CD14-positive monocyte (primary cell): Measurements from ENCODE around the gene COL26A1. TPM values are rescaled to one million over a fixed set of nuclear protein-coding genes. Genes with fewer than 3 reads are reported as not detected.

Source experiments
- DNase-seq, 3 donors: peaks; one replicate each; pipeline ENCODE4 v3.0.0-alpha.2; 2011 to 2022
- H2AFZ ChIP-seq: 2 replicates; pipeline ENCODE4 v1.6.0; 2012; ENCODE audit warnings: mild to moderate bottlenecking, low read depth, low read length, inconsistent platforms; ENCODE audit not compliant: insufficient read depth, poor library complexity, severe bottlenecking
- H3K27ac ChIP-seq, 2 donors: 1 replicate in 1 of 2; 2 replicates in 1 of 2; pipeline ENCODE4 v1.5.1; 2012 to 2013; ENCODE audit warnings: low read length in 2 of 2, control low read depth in 1 of 2, inconsistent platforms in 1 of 2, low read depth in 1 of 2, mild to moderate bottlenecking in 1 of 2
- H3K27me3 ChIP-seq, 2 donors: one replicate each; pipeline versions ENCODE4 v1.6.0 to v1.6.1; 2011 to 2013; ENCODE audit warnings: low read length in 2 of 2; ENCODE audit not compliant: control insufficient read depth in 2 of 2, insufficient read depth in 2 of 2
- H3K36me3 ChIP-seq, 2 donors: replicated peaks in 1 of 2; 1 replicate in 1 of 2; 2 replicates in 1 of 2; pipeline versions ENCODE4 v1.5.1 to v1.6.1; 2012 to 2013; ENCODE audit warnings: low read length in 2 of 2, control low read depth in 1 of 2, inconsistent platforms in 1 of 2, mild to moderate bottlenecking in 1 of 2; ENCODE audit not compliant: insufficient read depth in 2 of 2, control insufficient read depth in 1 of 2
- H3K4me1 ChIP-seq, 2 donors: 1 replicate in 1 of 2; 2 replicates in 1 of 2; pipeline versions ENCODE4 v1.5.1 to v1.6.1; 2012 to 2013; ENCODE audit warnings: low read length in 2 of 2, control low read depth in 1 of 2, inconsistent platforms in 1 of 2, mild to moderate bottlenecking in 1 of 2, moderate library complexity in 1 of 2; ENCODE audit not compliant: insufficient read depth in 2 of 2, control insufficient read depth in 1 of 2
- H3K4me2 ChIP-seq: replicated peaks from 2 replicates; pipeline ENCODE3; 2012; ENCODE audit warnings: low read length, moderate library complexity, mild to moderate bottlenecking; ENCODE audit not compliant: poor library complexity, severe bottlenecking; ENCODE audit errors: extremely low read depth
- H3K4me3 ChIP-seq, 3 experiments: fragments of 200-600 bp in 1 of 3; sonication (generic) in 1 of 3; replicated peaks in 1 of 3; 1 replicate in 2 of 3; 2 replicates in 1 of 3; pipeline ENCODE4 v1.5.1; 2011 to 2013; ENCODE audit warnings: low read length in 3 of 3, mild to moderate bottlenecking in 3 of 3, control low read depth in 2 of 3, low read depth in 2 of 3, inconsistent platforms in 1 of 3, moderate library complexity in 1 of 3
- H3K79me2 ChIP-seq: 2 replicates; pipeline ENCODE4 v1.6.0; 2012; ENCODE audit warnings: mild to moderate bottlenecking, control low read depth, inconsistent platforms, low read length, moderate library complexity; ENCODE audit not compliant: insufficient read depth
- H3K9ac ChIP-seq: 2 replicates; pipeline ENCODE4 v1.6.0; 2017; ENCODE audit warnings: low read length, mild to moderate bottlenecking; ENCODE audit not compliant: insufficient read depth, poor library complexity, severe bottlenecking
- H3K9me3 ChIP-seq, 2 donors: replicated peaks in 1 of 2; 1 replicate in 1 of 2; 2 replicates in 1 of 2; pipeline versions ENCODE4 v1.5.1 to v1.6.1; 2012 to 2013; ENCODE audit warnings: low read length in 2 of 2, control low read depth in 1 of 2; ENCODE audit not compliant: control insufficient read depth in 1 of 2, insufficient read depth in 1 of 2
- H4K20me1 ChIP-seq: 2 replicates; pipeline ENCODE4 v1.6.0; 2012; ENCODE audit warnings: mild to moderate bottlenecking, low read length, control low read depth, moderate library complexity; ENCODE audit not compliant: insufficient read depth
- H3K27ac Mint-ChIP-seq, 7 donors: one replicate each; pipeline ENCODE4 v1.8.0; 2020; ENCODE audit warnings: mild to moderate bottlenecking in 7 of 7, mixed read lengths in 7 of 7, moderate library complexity in 6 of 7, inconsistent platforms in 2 of 7
- H3K27me3 Mint-ChIP-seq, 3 donors: one replicate each; pipeline ENCODE4 v1.8.0; 2021 to 2022; ENCODE audit warnings: low read depth in 3 of 3, mild to moderate bottlenecking in 3 of 3, mixed read lengths in 3 of 3, moderate library complexity in 3 of 3, inconsistent platforms in 1 of 3
- H3K36me3 Mint-ChIP-seq, 2 donors: one replicate each; pipeline ENCODE4 v1.8.0; 2020; ENCODE audit warnings: mixed read lengths in 2 of 2, inconsistent platforms in 1 of 2, mild to moderate bottlenecking in 1 of 2
- H3K4me1 Mint-ChIP-seq: one replicate; pipeline ENCODE4 v1.8.0; 2020; ENCODE audit warnings: mild to moderate bottlenecking, mixed read lengths
- H3K4me3 Mint-ChIP-seq, 2 donors: one replicate each; pipeline ENCODE4 v1.8.0; 2020; ENCODE audit warnings: mild to moderate bottlenecking in 2 of 2, mixed read lengths in 2 of 2, moderate library complexity in 1 of 2
- H3K9me3 Mint-ChIP-seq, 7 donors: one replicate each; pipeline ENCODE4 v1.8.0; 2020 to 2022; ENCODE audit warnings: mixed read lengths in 7 of 7, mild to moderate bottlenecking in 6 of 7, moderate library complexity in 6 of 7, inconsistent platforms in 2 of 7
- CTCF ChIP-seq: fragments of 200-600 bp; IDR thresholded peaks from one replicate; pipeline ENCODE4 v1.8.0; 2022; ENCODE audit warnings: antibody characterized with exemption, mild to moderate bottlenecking
- WGBS: methylation state at CpG from one replicate; pipeline ENCODE4 v1.1.5; 2013; ENCODE audit warnings: missing lambda C conversion rate; ENCODE audit not compliant: insufficient coverage; 5-methylcytosine and 5-hydroxymethylcytosine counted together
- intact Hi-C, 2 donors: fragments of 100-400 bp; cut with micrococcal nuclease; formaldehyde crosslinking; loops; one replicate each; pipeline versions ENCODE4 v1.15.0 to v1.15.1; 2023
- polyA plus RNA-seq, 3 donors: library from polyadenylated mRNA; depleted of rRNA in 1 of 3; unstranded in 2 of 3; stranded (reverse) in 1 of 3; fragments of 300-500 nt in 2 of 3; fragments of >200 nt in 1 of 3; fragmentation: Illumina TruSeq in 2 of 3; gene quantifications; 1 replicate in 2 of 3; 2 replicates in 1 of 3; pipeline ENCODE4 v1.2.3, GENCODE V29; 2012 to 2021

Gene COL26A1
- polyA plus RNA-seq, 3 donors = not detected

DNA sequence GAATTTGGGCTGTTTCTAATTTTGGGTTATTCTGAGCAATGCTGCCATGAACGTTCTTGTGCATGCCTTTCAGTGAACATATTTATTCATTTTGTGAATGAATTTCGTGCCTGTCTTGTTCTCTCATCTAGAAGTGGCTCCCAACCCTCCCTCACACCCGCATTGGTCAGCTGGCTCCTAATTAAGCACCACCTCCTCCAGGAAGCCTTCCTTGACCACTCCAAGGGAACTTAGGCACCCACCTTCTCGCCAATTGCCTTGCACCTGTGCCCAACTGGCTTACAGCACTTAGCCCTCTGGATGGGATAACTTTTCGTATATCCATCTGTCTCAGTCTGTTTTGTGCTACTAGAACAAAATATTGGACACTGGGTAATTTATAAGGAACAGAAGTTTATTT lies 159.3 kb downstream of the COL26A1 start:
- 90% methylated on average over 2 of the region's 5 CpGs for WGBS

DNA sequence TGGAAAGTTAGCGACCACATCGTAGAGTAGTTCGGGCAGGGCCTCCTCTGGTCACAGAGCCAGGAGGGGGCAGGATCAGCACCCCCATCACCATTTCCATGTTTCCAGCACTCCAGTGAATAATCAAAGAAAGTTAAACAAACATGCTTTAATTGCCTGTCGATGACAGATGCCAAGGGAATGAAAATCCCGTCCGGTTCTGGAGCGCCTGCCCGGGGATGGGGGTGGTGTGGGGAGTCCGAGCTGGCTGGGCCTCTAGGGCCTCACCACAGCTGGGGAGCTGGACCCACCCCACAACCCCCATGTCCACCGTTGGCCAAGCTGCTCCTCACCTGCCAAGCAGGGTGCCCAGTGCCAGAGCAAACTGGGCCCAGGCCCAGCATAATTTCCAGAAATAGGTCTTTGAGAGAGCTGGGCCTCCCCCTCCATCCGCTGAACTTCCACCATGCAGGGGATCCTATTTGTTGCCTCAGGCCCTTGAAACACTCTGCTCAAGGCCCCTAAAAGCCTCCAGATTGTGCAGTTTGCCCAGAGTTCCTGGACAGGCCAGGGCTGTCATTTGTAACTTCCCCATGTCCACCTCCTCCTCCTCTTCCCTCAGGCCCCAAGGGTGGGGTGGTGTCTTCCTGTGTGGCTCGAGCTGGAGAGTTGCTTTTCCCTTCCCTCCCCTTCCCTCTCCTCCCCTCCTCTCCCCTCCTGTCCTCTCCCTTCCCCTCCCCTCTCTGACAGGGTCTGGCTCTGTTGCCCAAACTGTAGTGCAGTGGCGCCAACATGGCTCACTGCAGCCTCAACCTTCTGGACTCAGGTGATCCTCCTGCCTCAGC lies 165.4 kb downstream of the COL26A1 start:
- H3K4me3 ChIP-seq = no peak overlapping the region
- no peak overlapping the region for H2AFZ ChIP-seq
- no peaks in the 10 kb centered on the region for H4K20me1 ChIP-seq
- no peaks in the 10 kb centered on the region for H3K36me3 ChIP-seq
- no peak for TF ChIP-seq CTCF
- H3K9me3 ChIP-seq = no peaks in the 10 kb centered on the region
- no peak overlapping the region for H3K27ac Mint-ChIP-seq
- no peak overlapping the region for H3K4me2 ChIP-seq
- no peak for DNase-seq
- H3K27me3 ChIP-seq = no peaks in the 10 kb centered on the region
- H3K36me3 Mint-ChIP-seq = no peaks in the 10 kb centered on the region
- peaks cover 0 to 8% (median 1%) of the 10 kb centered on the region in 7 donors for H3K9me3 Mint-ChIP-seq
- H3K4me1 Mint-ChIP-seq = peaks cover 4% of the 10 kb centered on the region
- H3K79me2 ChIP-seq = no peaks in the 10 kb centered on the region
- peaks cover 0 to 6% of the 10 kb centered on the region in 2 donors for H3K4me1 ChIP-seq
- no peak overlapping the region for H3K9ac ChIP-seq
- H3K27ac ChIP-seq = no peak overlapping the region
- H3K27me3 Mint-ChIP-seq = peaks cover 6 to 14% (median 6%) of the 10 kb centered on the region in 3 donors
- H3K4me3 Mint-ChIP-seq = no peak overlapping the region
- intact Hi-C loops = no loop called here
- 88% methylated on average over 6 of the region's 13 CpGs for WGBS

More for the DNA sequence above, 159.3 kb downstream of the COL26A1 start:
- H3K36me3 Mint-ChIP-seq = no peaks in the 10 kb centered on the region
- no peaks in the 10 kb centered on the region for H3K36me3 ChIP-seq
- H3K4me3 ChIP-seq = no peak overlapping the region
- H3K4me3 Mint-ChIP-seq = no peak overlapping the region
- no peaks in the 10 kb centered on the region for H3K27me3 ChIP-seq
- H3K4me1 ChIP-seq = no peaks in the 10 kb centered on the region
- no peak overlapping the region for H3K27ac ChIP-seq
- no peak for DNase-seq
- H3K4me2 ChIP-seq = no peak overlapping the region
- H2AFZ ChIP-seq = no peak overlapping the region
- intact Hi-C loops = no loop called here
- no peak overlapping the region for H3K9ac ChIP-seq
- H3K79me2 ChIP-seq = no peaks in the 10 kb centered on the region
- no peaks in the 10 kb centered on the region for H4K20me1 ChIP-seq
- no peaks in the 10 kb centered on the region for H3K4me1 Mint-ChIP-seq
- H3K27me3 Mint-ChIP-seq = peaks cover 6 to 21% (median 8%) of the 10 kb centered on the region in 3 donors
- H3K27ac Mint-ChIP-seq = no peak overlapping the region
- TF ChIP-seq CTCF = no peak
- peaks cover 7 to 16% (median 10%) of the 10 kb centered on the region in 7 donors for H3K9me3 Mint-ChIP-seq
- peaks cover 0 to 11% of the 10 kb centered on the region in 2 donors for H3K9me3 ChIP-seq
